GM10266 (cell line): ENCODE data around the gene GABBR2.

Source experiments
- DNase-seq: peaks from one replicate; pipeline ENCODE4 v3.0.0; 2012; ENCODE audit errors: extremely low spot score
- TF ChIP-seq, protein P1 (sequence below): IDR thresholded peaks from 2 replicates; pipeline ENCODE4 v1.5.1; 2012; ENCODE audit warnings: mild to moderate bottlenecking, low read depth; ENCODE audit not compliant: control insufficient read depth, insufficient read depth; ENCODE audit errors: missing control alignments

The GABBR2 gene

GRCh38 chr9:98558575-98558974, 150.2 kb downstream of the GABBR2 start:
- no peak for DNase-seq
- TF ChIP-seq, protein P1, sequence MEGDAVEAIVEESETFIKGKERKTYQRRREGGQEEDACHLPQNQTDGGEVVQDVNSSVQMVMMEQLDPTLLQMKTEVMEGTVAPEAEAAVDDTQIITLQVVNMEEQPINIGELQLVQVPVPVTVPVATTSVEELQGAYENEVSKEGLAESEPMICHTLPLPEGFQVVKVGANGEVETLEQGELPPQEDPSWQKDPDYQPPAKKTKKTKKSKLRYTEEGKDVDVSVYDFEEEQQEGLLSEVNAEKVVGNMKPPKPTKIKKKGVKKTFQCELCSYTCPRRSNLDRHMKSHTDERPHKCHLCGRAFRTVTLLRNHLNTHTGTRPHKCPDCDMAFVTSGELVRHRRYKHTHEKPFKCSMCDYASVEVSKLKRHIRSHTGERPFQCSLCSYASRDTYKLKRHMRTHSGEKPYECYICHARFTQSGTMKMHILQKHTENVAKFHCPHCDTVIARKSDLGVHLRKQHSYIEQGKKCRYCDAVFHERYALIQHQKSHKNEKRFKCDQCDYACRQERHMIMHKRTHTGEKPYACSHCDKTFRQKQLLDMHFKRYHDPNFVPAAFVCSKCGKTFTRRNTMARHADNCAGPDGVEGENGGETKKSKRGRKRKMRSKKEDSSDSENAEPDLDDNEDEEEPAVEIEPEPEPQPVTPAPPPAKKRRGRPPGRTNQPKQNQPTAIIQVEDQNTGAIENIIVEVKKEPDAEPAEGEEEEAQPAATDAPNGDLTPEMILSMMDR: no peak

DNA sequence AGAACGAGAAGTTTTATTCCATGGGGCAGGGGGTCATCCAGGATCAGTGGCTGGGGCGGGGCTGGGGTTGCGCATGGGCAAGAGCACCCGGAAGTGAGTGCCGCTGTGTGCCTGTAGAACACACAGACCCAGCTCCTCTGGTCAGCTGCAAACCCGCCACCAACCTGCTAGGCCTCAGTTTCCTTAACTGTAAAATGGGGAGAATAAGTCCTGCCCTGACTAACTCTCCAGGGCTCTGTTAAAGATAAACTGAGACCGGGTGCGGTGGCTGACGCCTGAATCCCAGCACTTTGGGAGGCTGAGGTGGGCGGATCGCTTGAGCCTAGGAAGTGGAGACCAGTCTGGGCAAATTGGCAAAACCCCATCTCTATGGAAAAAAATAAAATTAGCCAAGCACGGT, 152.2 kb downstream of the GABBR2 start:
- TF ChIP-seq, protein P1: no peak
- no peak for DNase-seq

GRCh38 chr9:98555651-98556465, 152.9 kb downstream of the GABBR2 start:
- TF ChIP-seq, protein P1: no peak
- DNase-seq: no peak

- DNase-seq: no peak
- TF ChIP-seq, protein P1: no peak
These were observed 154.0 kb downstream of the GABBR2 start for GRCh38 chr9:98554752-98555151.

GRCh38 chr9:98552331-98552730, 156.4 kb downstream of the GABBR2 start:
- DNase-seq: no peak
- TF ChIP-seq, protein P1: no peak

- TF ChIP-seq, protein P1: no peak
- DNase-seq: no peak
These were observed 157.0 kb downstream of the GABBR2 start for GRCh38 chr9:98551511-98552286.
